ENCODE measurements around the gene SF3B3.
A peak's percentile ranks its signal among the peaks of the same experiment; 100 is the strongest.

SF3B3 gene

DNA sequence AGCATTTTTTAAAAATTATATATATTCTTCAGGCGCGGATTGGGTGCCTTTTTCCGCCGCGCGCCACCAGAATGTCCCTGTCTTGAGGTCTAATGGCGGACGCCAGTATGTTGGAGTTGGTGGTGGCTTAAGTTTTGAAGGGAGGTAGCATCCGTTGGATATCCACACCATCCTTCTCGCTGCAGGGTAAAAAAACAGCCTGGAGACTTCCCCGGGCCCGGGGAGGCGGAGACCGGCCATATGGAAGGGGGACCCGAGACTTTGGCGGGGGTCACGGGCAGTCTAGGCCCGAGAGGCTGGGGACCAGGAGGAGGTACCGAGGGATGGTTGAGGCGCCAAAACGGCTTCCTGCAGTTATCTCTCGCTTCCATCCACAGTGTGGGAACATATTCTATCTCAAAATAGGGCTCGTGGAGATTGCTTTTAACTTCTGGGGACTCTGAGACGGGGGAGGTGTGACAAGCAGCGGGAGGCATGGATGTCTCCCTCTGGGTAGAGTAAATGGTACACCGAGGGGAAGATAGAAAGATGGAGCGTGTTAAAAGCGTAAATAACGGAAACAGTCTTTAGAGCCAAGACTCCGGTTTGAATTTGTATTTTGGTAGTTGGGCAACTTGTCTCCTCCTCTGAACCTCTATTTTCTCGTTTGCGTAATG lies at the start of gene SF3B3:
TSS of gene SF3B3 (plus strand) at position 74 of the 656 bp plus-strand sequence. CDS start 2,841 bp downstream, outside the sequence.
- DNase-seq (ENCODE audit: low spot score): no peak

DNA sequence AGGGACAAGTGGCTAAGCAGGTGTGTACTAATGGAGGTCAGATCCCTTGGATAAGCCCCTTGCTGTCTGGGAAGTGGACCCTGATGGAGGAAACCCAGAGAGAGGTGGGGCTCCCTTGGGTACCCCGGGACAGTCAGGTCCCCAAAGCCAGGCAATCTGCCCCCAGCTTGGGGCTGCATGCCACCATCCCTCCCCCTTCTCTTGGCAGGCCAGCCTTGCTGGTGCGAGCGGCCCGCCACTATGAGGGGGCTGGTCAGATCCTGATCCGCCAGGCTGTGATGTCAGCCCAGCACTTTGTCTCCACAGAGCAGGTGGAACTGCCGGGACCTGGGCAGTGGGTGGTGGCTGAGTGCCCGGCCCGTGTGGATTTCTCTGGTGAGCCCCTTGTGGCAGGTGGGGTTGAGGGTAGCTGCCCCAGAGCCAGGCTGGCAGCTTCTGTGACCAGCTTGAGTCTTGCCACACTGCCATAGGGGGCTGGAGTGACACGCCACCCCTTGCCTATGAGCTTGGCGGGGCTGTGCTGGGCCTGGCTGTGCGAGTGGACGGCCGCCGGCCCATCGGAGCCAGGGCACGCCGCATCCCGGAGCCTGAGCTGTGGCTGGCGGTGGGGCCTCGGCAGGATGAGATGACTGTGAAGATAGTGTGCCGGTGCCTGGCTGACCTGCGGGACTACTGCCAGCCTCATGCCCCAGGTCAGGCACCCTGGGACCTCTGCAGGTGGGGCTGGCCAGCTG lies 49.1 kb upstream of the SF3B3 start:
- no peak for DNase-seq (ENCODE audit: low spot score)

DNA sequence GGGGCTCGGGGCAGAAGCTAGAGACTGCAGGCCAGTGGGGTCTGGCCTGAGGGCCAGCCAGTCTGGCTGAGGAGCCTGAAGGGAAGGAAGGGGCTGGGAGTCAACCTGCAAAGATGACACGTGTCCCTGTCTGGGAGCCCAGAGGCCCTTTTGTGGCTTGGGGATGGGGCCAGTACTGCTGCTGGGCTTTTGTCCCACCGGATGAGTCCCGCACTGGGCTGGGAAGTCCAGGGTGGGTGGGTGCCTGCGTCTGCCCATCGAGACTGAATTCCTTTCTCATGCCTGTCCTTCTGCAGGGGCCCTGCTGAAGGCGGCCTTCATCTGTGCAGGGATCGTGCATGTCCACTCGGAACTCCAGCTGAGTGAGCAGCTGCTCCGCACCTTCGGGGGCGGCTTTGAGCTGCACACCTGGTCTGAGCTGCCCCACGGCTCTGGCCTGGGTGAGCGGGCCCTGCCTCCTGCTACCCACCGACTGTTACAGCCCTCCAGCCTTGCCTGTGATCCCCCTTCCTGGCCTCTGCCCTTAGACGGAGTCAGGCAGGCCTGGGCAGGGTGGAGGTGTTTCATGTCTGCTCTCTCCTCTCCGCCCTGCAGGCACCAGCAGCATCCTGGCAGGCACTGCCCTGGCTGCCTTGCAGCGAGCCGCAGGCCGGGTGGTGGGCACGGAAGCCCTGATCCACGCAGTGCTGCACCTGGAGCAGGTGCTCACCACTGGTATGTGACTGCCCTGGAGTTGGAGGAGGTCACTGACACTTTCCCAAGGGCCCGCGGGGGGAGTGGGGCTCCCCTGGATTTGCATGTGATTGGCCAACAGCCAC lies 48.4 kb upstream of the SF3B3 start:
- no peak for DNase-seq (ENCODE audit: low spot score)

DNA sequence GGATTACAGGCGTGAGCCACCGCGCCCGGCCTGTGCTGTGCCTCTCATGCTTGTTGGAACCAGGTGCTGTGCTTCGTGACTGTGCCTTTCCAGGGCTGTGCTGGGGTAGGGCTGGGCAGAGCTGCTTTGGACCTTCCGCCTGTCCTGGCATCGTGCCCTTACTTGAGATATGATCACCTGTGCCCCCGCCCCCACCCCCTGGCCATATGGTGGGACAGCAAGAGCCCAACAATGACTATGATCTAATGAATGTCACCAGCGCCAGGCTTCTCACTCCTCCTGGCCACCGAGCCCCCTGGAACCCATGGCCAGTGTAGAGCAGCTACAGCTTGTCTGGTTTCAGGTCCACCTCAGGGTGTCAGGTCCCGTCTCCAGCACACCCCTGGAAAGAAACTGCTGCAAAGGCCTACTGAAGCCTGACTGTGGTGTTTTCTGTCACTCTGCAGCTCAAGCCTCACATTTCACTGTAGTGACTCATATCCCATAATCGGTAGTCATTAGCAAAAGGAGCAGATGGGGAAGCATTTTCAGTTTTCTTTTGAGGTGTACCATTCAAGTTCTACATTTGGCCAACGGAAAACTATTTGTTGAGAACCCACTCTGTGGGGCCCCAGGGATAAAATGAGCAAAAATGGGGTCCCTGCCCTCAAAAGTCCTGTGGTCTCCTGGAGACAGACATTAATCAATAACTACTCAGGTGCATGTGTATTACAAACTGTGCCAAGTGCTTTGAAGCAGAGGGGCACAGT lies 47.2 kb upstream of the SF3B3 start:
- DNase-seq (ENCODE audit: low spot score): no peak

DNA sequence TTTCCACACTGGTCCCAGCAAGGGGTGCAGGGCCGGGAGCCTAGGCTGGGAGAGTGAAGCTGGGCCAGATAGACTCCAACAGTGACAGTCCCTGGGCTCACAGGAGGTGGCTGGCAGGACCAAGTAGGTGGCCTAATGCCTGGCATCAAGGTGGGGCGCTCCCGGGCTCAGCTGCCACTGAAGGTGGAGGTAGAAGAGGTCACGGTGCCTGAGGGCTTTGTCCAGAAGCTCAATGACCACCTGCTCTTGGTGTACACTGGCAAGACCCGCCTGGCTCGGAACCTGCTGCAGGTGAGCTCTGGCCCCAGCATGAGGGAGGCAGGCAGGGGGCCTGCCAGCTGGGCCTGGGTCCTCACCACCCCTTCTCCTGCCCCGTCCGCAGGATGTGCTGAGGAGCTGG lies 45.4 kb upstream of the SF3B3 start:
- no peak for DNase-seq (ENCODE audit: low spot score)

DNA sequence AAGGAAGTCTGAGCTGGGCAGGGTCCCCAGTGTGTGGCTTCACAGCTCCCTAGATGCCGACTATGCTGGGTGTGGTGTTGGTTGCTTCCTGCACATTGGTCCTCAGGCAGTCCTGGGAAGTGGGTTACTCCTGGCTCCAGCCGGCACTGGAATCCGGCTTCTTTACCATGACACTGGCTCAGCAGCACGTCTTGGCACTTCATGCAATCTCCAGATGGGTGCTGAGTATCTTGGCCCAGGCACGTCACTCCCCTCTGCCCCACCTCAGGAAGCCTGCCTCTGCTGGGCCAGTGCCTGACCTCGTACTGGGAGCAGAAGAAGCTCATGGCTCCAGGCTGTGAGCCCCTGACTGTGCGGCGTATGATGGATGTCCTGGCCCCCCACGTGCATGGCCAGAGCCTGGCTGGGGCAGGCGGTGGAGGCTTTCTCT lies 44.7 kb upstream of the SF3B3 start:
- no peak for DNase-seq (ENCODE audit: low spot score)

DNA sequence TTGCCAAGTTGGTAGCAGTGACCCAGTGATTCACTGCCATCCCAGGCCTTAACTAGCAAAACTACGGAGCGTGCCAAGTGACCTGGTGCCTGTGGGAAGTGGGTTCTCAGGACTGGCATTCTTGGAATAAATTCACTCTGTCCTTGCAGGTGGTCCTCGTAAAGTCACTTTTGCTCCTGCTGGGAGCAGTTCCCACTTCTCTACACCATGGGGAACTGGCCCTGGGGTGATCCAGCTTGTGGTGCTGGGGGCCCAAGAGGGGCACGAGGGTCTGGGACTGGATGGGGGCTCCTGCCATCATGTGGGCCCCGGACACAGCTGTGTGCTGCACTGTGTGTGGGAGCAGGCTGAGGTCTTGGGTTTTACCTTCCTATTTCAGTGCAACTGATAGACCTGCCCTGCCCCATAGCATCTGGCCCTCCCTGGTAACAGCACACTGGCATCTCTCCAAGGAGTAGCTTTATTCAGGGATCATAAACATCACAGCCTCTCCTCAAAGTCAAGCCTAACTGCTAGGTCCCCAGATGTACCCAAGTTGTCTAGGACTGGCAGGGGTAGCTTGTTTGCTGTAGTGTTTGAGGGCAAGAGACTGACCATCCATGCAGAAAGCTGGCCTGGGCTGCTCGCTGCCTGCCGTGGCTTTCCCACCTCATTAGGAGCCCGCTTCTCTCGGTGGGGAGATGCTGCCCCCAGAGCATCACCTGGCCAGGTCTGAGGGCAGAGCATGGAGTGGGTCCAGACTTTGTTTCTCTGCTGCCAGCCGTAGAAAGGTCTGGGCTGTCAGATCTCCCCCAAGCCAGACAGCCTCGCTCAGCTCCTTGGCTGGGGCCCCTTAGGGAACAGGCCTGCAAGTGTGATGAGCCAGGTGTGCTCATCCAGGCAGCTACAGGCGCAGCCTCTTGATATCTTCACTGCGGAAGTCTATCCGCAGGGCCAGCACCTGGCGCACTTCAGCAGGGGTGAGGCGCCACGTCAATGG lies 43.2 kb upstream of the SF3B3 start:
- DNase-seq (ENCODE audit: low spot score): no peak

DNA sequence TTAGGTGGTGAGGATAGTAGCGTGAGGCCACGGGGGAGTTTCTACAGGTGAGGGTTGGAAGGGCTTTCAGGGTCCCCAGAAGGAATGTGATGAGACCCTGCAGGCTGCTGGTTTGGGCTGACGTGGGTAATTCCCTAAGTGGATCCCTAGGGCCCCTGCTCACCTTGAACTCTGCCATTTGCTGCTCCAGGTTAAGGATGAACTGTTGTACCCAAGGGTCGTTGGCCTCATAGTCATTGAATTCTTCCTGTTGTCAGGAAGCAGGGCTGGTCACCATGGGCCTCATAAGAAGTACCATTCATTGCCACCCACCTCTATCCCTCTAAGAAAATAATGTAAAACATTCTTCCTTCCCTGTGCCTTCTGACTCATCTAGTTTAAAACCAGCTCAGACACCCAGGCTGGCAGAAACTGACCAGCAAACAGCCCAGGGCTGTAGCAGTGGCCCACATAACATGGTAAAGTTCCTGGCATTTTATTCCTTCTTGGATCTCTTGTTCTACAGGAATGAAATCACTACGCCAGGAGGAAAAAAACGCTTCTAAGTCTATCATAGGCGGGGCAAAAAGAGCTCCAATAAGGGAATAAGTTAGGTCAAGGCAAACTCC lies 41.6 kb upstream of the SF3B3 start:
- DNase-seq (ENCODE audit: low spot score): no peak

DNA sequence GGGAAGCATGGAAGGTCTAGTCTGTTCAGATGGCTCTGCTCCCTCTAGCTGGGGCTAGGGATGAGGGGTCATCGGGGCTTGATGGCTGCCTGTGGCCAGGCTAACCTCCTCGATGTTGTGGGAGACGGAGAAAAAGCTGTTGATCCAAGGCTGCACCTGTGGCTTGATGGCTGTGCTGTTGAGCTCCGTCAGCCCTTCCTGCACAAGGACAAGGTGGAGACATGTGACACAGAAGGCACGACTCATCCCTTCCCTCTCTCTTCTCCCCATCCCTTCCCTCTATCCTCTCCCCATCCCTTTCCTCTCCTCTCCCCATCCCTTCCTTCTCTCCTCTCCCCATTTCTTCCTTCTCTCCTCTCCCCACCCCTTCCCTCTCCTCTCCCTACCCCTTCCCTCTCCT lies 41.0 kb upstream of the SF3B3 start:
- DNase-seq (ENCODE audit: low spot score): no peak

DNA sequence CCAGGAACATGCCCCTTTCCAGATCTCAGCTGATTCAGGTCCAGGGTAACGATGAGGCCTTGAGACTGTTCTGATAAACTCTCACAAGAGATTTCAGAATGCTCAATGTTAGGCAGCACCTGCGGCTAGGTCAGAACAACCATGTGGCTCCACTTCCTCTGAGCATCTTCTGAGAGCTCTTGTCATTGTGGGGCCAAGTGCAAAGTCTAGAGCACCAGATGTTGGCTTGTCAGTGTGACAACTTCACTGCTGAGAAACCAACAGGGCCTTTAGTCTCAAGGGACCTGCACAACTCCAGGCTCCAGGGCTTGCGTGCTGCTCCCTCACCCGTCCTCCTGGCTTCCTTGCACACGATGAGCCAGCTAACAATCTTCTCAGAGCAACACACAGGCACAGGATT lies 40.2 kb upstream of the SF3B3 start:
- DNase-seq (ENCODE audit: low spot score): no peak

DNA sequence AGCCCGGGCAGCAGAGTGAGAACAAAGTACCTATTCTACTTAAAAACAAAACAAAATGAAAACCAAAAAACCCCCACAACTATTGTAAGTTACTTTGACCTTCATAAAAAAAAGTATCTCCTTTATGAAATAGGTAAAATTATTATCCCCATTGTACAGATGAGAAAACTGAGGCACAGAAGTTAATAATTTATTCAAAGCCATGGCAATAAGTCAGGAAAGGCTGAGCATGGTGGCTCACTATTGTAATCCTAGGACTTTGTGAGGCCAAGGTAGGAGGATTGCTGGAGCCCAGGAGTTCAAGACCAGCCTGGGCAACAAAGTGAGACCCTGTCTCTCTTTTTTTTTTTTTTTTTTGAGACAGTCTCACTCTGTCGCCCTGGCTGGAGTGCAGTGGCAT lies 38.7 kb upstream of the SF3B3 start:
- no peak for DNase-seq (ENCODE audit: low spot score)

DNA sequence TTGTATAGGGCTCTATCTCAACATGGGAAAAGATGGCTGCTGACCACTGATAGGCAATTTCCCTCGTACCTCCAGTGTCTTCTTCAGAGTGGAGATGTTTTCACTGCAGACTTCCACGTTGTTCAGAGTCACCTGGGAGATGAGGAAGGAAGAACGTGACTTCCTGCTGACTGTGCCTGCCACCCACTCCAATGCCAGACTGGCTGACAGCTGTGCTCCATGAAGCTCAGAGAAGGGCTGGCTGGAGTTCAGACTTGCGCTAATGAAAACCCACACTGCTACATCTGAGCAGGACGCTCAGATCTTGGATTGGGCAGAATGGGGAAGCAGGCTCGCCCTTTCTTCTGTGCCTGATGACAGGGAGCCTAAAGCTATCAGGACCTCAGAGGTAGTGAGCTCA lies 33.4 kb upstream of the SF3B3 start:
- DNase-seq (ENCODE audit: low spot score): no peak

DNA sequence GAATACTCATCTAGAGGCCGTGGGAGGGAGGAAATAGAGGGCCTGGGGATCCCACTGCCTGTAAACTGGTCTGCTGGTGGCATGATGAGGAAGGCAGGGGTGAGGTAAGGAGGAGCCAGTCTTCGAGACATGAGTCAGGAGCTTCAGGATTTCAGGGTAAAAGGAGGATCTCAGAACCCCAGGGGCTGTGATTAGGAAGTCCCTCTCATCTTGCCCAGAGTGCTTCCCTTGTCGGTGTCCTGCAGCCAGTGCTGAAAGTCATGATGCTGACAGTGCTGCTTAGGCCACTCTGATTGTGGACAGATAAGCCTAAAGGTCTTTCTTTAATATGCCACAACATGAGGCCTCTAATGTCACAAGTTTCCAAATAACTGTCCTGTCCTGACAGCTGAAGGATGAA lies 29.8 kb upstream of the SF3B3 start:
- no peak for DNase-seq (ENCODE audit: low spot score)

DNA sequence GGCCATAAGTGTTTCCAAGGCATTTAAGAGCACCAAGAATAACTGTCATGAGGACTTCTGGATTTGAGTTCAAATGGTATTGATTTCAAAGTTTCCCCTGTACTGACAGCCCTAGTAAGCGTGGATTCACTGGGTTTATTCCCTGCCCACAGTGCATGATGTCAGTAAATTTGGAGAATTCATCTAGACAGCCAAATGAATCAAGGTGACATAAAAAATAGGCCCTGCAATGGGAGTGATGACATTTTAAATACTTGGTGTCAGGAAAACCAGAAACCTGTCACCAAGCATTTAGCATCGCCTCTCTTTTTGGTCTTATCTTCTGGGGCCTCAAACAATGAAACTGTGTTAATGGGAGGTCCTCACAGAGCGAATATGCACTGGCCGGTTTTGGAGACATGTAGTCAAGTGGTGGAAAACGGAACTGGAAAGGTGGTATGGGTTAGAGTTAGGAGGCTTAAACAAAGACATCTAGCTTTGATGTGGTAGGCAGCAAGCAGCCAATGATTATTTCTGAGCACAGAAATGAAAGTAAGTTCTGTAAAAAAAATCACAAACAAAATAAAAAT lies 29.3 kb upstream of the SF3B3 start:
- DNase-seq (ENCODE audit: low spot score): no peak

DNA sequence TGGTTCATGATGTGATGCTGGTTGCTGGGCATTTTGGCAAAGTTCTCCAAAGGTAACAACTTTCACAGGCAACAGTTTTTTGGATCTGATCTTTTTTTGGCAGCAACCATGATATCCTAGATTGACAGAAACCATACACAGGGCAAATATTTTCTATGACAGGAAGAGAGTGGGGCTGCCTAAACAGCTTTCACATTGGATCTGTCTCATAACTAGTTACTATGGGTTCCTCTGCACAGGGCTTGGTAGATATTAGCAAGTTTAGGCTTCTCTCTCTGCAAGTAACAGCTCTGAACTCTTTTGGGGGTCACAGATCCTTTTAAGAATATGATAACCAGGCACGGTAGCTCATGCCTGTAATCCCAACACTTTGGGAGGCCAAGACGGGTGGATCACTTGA lies 28.8 kb upstream of the SF3B3 start:
- DNase-seq (ENCODE audit: low spot score): no peak

DNA sequence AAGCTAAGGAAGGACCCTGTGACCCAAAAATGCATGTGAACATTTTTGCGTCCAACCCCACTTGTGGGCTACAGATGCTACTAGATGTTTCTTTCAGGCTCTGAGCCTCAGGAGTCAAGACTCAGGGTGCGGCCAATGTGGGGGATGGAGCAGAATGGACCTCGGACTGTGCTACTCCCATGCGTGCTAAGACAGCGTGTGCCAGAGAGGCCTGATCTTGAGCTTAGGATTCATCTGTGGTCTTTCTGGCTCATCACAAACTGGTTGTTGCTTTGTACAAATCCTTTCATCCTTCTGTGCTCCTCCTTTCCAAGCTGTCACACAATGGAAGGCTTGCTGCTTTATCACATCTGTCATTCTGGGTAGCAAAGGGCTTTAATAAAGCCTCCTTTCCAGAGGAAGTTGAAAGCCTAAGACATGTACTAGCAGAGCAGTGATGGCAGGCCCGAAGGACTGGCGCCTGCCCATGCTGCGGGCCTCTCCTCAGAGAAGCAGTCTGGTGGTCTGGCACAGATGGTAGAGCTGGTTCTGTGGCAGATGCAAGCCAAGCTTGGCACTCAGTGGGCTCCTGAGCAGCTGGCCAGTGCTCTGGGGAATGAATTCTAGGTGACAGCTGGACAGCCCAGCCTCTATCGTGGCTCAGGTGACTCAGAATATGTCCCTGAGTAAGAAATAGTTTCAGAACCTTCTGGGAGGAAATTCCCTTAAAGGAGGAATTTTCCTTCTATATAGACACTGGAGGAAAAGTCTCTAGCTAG lies 28.0 kb upstream of the SF3B3 start:
- DNase-seq (ENCODE audit: low spot score): no peak

DNA sequence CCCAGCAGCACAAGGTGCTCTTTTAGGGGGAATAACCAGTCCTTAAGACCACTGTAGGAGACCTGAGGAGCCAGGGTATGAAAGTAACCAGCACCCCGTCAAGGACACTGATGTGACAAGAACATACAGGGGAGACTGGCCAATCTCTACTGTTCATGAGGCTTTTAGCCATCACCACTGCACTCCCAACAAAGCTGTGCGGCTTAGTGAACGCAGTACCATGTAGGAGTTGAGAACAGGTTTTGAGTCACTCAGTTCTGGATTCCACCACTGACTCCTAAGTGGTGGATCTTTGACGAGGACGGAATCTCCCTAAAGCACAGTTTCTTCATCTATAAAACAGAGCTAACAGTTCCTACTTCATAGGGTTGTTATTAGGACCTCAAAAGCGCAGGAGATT lies 27.1 kb upstream of the SF3B3 start:
- DNase-seq (ENCODE audit: low spot score): no peak

DNA sequence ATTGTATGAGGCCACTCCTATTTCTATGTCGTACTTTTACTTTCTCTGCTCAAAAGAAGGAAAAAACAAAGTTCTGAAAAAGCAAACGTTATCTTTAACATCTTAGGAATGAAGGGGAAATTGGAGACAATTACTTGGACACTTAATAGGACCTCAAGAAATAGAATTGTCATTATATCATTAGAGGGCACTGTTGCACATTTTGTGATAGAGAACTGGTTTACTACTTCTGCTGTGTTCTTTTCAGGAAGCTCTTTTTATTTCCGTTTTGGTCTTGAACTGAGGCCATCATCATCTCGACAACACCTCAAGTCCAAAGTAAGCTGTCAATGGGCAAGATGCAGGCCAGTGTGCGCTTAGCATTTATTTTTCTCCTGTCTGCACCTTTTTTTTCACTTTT lies 14.9 kb upstream of the SF3B3 start:
- peak; percentile 30 for DNase-seq (ENCODE audit: low spot score)

DNA sequence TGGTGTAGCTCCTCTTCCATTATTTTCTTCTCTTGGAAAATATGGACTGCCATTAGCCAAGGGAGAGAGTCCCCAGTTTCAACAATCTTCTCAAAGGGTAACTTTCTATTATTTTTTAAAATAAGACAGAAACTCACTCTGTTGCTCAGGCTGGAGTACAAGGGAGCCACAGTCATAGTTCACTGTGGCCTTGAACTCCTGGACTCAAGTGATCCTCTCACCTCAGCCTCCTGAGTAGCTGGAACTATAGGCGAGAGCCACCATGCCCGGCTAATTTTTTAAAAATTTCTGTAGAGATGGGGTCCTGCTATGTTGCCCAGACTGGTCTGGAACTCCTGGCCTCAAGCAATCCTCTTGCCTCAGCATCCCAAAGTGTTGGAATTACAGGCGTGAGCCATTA lies 13.4 kb upstream of the SF3B3 start:
- no peak for DNase-seq (ENCODE audit: low spot score)

DNA sequence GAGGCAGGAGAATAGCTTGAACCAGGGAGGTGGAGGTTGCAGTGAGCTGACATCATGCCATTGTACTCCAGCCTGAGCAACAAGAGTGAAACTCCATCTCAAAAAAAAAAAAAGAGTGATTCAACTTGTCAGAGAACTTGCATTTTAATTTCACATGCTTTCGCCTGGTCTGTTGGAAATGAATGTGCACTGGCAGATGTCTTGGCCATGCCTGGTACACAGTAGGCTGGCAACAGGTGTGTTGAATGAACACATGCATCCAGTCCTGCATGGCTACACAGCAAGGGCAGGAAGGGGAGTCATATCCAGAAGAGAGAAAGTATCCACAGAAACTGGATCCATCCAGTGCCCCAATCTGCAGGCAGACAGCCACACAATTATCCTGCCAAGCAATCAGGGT lies 11.8 kb upstream of the SF3B3 start:
- DNase-seq (ENCODE audit: low spot score): no peak

All from CD4-positive, alpha-beta T cell treated with Interleukin-6 at 100 ng/mL for 8 hours (primary cell).